Measurements from ENCODE around the gene UCHL5.

DNA sequence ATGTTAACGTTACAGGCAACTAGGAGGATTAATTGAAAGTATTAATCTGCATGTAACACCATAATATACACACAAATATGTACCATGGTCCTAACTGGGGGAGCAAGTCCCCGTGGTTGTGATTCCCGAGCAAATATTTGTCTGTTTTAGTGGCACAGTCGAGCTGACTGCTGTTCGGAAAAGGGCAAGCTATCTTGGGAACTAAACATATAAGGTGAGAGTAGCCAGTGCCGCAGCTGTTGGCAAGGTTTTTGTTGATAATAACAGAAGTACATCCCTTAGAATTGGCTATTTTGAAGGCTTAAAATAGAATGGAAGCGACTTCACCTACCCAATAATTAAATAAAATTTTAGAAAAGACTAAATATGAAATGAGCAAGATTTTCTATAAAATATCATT is 45.5 kb downstream of the UCHL5 start:
- TF ChIP-seq, protein P1, sequence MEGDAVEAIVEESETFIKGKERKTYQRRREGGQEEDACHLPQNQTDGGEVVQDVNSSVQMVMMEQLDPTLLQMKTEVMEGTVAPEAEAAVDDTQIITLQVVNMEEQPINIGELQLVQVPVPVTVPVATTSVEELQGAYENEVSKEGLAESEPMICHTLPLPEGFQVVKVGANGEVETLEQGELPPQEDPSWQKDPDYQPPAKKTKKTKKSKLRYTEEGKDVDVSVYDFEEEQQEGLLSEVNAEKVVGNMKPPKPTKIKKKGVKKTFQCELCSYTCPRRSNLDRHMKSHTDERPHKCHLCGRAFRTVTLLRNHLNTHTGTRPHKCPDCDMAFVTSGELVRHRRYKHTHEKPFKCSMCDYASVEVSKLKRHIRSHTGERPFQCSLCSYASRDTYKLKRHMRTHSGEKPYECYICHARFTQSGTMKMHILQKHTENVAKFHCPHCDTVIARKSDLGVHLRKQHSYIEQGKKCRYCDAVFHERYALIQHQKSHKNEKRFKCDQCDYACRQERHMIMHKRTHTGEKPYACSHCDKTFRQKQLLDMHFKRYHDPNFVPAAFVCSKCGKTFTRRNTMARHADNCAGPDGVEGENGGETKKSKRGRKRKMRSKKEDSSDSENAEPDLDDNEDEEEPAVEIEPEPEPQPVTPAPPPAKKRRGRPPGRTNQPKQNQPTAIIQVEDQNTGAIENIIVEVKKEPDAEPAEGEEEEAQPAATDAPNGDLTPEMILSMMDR (IDR thresholded peaks at IDR 0.05) = no peak
- TF ChIP-seq POLR2AphosphoS5 (IDR thresholded peaks at IDR 0.05) = no peak

Measured in suprapubic skin (tissue), 3 donors.